NCI-H2081 (cell line): Measurements from ENCODE around the gene AKR7A3.
A peak's percentile ranks its signal among the peaks of the same experiment; 100 is the strongest.

ENCODE experiments used
- DNase-seq, 2 experiments: peaks; one replicate each; lab custom pipeline; 2025; lab: John Stamatoyannopoulos, UW

Gene AKR7A3

GRCh38 chr1:19251305-19252196, 37.0 kb downstream of the AKR7A3 start, which contains the start of the genes EMC1 and MRTO4:
Gene EMC1, minus strand, starts transcription at chr1:19251524. Its CDS starts 15 bp downstream, at chr1:19251509.
Gene MRTO4, plus strand, starts transcription at chr1:19251805. Its CDS starts 31 bp downstream, at chr1:19251836.
- peak; percentile 81 to 87 for DNase-seq

- no peak for DNase-seq
Measured at GRCh38 chr1:19250629-19251304, 37.8 kb downstream of the AKR7A3 start.

DNA sequence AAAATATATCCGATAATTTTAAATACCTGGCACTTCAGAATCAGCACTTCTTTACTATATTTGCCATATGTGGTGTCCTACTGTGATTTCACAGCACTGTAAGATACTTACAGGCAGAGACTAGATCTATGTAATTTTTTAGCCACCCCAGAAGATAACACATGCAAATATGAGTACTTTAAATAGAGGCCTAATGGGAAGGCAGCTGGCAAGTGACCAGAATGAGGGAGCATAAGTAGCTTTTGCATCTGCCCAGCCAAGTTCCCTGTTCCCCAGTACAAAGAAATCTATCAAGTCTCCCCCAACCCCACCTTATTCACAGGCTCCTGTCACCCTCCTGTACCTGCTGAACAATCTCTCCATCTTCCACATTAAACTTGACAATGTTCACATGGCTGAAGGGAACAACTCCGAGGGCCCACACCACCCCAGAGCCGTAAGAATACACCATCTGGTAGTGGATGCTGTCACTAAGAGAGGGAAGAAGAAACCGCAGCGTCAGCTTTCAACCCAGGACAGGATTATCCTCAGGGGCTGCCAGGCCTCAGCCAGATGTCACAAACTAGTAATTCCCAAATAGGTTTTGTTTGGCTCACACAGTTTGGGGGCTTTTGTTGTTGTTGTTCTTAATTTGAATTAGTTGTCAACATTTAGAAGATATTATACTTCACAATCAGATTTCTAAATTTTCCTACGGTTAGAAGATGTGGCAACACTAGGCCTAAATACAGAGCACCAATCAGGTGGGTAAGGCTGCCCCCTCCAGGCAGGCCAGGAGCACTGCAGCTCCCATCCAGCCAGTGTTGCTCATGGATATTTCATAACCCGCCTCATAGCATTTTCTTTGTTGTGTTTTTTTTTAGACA, 47.7 kb downstream of the AKR7A3 start:
- DNase-seq, result peak; percentile 22 to 27

DNA sequence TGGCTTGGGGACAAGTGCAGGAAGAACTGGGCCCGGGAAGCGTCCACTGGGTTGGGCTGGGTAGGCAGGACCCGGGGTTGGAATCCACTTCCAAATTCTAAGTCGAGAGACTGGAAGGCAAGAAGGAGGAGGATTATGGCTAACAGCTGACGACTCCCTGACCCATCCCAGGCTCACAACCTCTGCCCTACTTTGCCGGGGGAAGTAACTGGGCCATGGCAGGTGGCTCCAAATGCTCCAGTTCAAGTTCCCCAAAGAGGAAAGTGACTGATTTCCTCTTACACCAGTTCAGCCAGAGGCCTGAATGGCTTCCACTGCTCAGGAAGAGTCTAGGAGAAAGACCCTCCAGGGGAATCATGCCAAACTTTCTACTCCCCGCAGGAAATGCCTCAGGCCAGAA, 48.7 kb downstream of the AKR7A3 start:
- DNase-seq, result no peak

- no peak for DNase-seq
Measured at GRCh38 chr1:19234224-19234623, 54.3 kb downstream of the AKR7A3 start.
